Activated CD4-positive, CD25-positive, alpha-beta regulatory T cell (primary cell): ENCODE data around the gene PKNOX2.

Source experiments
- DNase-seq, 4 experiments: peaks; one replicate each; lab custom pipeline; 2025; lab: John Stamatoyannopoulos, UW

PKNOX2 gene

GRCh38 chr11:125154378-125155099 lies 10.0 kb upstream of the PKNOX2 start:
- DNase-seq: no peak

- DNase-seq: no peak
Observed at GRCh38 chr11:125155100-125155444, 9.5 kb upstream of the PKNOX2 start.

- no peak for DNase-seq
Observed at GRCh38 chr11:125155767-125156166, 8.8 kb upstream of the PKNOX2 start.

- DNase-seq: no peak
Observed at GRCh38 chr11:125156346-125157117, 8.0 kb upstream of the PKNOX2 start.

GRCh38 chr11:125157118-125157733 lies 7.3 kb upstream of the PKNOX2 start:
- no peak for DNase-seq

GRCh38 chr11:125157953-125158680 lies 6.4 kb upstream of the PKNOX2 start:
- DNase-seq: no peak

GRCh38 chr11:125162743-125163142 lies 1.8 kb upstream of the PKNOX2 start:
- no peak for DNase-seq

GRCh38 chr11:125163431-125164063 lies 1.0 kb upstream of the PKNOX2 start:
- no peak for DNase-seq

- DNase-seq: no peak
Observed at GRCh38 chr11:125164091-125164421, 495 bp upstream of the PKNOX2 start.

GRCh38 chr11:125165111-125165842 lies 726 bp downstream of the PKNOX2 start:
- DNase-seq: no peak

GRCh38 chr11:125165843-125166763 lies 1.6 kb downstream of the PKNOX2 start:
- no peak for DNase-seq

GRCh38 chr11:125166764-125167291 lies 2.3 kb downstream of the PKNOX2 start:
- DNase-seq: no peak

- DNase-seq: no peak
Observed at GRCh38 chr11:125167292-125167953, 2.9 kb downstream of the PKNOX2 start.

GRCh38 chr11:125167954-125168835 lies 3.6 kb downstream of the PKNOX2 start:
- DNase-seq: no peak

- no peak for DNase-seq
Observed at GRCh38 chr11:125168918-125169456, 4.4 kb downstream of the PKNOX2 start.

- DNase-seq: no peak
Observed at GRCh38 chr11:125170001-125170509, 5.5 kb downstream of the PKNOX2 start.

GRCh38 chr11:125170510-125171031 lies 6.0 kb downstream of the PKNOX2 start:
- DNase-seq: no peak

- DNase-seq: no peak
Observed at GRCh38 chr11:125171974-125172373, 7.4 kb downstream of the PKNOX2 start.
